ENCODE data around the gene CCAR1.
"Not testable (repeated sequence)": the region's sequence is repeated elsewhere in the genome, so short reads cannot be mapped to it uniquely, and the experiment has no call there.

Gene CCAR1, protein sequence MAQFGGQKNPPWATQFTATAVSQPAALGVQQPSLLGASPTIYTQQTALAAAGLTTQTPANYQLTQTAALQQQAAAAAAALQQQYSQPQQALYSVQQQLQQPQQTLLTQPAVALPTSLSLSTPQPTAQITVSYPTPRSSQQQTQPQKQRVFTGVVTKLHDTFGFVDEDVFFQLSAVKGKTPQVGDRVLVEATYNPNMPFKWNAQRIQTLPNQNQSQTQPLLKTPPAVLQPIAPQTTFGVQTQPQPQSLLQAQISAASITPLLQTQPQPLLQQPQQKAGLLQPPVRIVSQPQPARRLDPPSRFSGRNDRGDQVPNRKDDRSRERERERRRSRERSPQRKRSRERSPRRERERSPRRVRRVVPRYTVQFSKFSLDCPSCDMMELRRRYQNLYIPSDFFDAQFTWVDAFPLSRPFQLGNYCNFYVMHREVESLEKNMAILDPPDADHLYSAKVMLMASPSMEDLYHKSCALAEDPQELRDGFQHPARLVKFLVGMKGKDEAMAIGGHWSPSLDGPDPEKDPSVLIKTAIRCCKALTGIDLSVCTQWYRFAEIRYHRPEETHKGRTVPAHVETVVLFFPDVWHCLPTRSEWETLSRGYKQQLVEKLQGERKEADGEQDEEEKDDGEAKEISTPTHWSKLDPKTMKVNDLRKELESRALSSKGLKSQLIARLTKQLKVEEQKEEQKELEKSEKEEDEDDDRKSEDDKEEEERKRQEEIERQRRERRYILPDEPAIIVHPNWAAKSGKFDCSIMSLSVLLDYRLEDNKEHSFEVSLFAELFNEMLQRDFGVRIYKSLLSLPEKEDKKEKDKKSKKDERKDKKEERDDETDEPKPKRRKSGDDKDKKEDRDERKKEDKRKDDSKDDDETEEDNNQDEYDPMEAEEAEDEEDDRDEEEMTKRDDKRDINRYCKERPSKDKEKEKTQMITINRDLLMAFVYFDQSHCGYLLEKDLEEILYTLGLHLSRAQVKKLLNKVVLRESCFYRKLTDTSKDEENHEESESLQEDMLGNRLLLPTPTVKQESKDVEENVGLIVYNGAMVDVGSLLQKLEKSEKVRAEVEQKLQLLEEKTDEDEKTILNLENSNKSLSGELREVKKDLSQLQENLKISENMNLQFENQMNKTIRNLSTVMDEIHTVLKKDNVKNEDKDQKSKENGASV

GRCh38 chr10:68720793-68721672 is at the start of gene CCAR1:
TSS of gene CCAR1 (plus strand) at chr10:68721239. CDS start at chr10:68722505, 1,266 bp downstream.
- peak; percentile 93 for DNase-seq

DNA sequence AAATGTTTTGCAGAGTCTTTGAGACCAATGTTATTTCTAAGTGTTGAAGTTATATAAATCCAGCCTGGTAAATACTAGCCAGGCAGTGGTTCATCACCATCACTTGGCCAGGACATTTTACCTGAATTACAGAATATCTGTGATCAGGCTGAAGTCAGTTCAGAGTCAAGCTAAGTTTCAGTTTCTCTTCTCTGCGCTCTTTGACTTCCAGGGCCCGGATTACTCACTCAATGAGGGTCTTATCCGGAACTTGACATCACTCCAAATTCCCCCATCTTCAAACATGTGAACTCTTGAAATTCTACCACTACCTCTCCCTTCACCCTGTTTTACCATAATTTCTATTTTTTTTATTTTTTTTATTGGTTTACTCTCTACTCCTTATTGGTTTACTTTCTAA is 36.6 kb upstream of the CCAR1 start:
- no peak for DNase-seq

DNA sequence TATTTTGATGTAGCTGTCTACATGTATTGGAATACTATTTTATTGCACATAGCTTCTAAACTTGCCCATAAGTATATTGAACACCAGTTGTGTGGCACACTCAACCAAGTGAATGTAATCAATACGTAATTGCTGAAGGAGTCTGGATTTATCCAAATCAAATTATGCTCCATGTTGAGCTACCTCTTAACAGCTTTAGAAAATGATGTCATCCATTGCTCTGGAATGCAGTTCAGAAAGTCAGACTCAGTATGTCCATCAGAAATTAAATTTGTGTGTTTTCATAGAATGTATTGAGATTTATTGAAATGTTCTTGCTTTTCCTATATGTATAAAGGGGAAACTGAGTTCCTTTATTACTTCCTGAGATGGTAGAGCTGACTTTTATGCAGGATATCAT is 25.0 kb upstream of the CCAR1 start:
- DNase-seq, result no peak

- DNase-seq, result no peak
Measured at GRCh38 chr10:68697106-68697505, 23.9 kb upstream of the CCAR1 start.

DNA sequence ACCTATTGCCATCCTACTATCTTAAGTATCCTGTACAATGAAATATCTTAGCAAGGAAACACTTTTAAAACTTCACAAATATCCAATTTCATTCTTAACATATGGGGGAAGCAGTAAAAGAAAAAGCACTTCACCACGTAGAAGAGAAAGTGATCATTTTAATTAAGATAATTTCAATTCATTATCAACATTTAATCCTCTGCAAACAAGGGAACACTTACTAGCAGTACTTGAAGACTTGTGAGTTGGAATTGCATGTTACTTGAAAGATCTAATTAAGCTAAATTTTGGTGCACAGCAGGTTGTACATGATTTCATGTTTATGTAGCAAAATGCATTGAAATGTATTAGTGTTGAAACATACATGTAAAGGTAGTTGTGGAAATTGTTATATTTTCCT is 20.8 kb upstream of the CCAR1 start:
- DNase-seq, result peak; percentile 1

GRCh38 chr10:68705548-68705947 is 15.5 kb upstream of the CCAR1 start:
- DNase-seq, result no peak

- DNase-seq, result not testable (repeated sequence)
Measured at GRCh38 chr10:68708987-68709386, 12.1 kb upstream of the CCAR1 start.

DNA sequence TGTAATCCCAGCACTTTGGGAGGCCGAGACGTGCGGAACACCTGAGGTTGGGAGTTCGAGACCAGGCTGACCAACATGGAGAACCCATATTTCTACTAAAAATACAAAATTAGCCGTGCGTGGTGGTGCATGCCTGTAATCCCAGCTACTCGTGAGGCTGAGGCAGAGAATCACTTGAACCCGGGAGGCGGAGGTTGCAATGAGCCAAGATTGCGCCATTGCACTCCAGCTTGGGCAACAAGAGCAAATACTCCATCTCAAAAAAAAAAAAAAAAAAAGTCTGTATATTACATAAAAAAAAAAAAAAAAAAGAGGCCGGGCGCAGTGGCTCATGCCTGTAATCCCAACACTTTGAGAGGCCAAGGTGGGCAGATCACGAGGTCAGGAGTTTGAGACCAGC is 8.0 kb upstream of the CCAR1 start:
- DNase-seq, result not testable (repeated sequence)

- DNase-seq, result no peak
Measured at GRCh38 chr10:68717435-68717834, 3.6 kb upstream of the CCAR1 start.

DNA sequence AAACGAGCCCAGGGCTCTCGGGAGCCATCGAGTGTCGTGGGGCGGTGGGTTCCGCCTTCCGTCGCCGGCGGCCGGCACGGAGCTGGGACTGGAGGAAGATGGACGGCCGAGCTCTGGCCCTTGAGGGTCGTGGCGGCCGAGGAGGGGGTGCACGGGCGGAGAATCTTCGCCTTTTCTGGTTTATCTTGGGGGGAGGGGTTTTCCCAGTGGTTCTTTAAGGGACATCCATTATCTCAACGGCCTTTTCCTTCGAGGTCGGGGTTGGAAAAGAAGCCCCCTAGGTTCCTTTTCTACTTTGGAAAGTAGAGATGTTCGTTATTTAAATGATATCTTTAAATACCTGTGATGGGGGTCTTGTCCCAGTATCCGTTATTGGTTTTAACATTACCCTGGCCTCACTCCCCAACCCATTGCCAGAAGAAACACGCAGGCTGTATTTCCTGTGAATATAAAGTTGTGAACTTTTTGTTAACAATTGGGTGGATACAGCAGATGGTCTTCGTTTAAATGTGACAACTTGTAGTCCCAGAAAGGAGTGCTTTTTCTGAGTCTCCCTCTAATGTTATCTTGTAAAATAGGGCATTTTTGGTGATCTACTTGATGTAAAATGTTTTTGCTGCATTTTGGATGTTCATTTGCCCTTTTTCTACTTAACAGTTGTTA is 765 bp downstream of the CCAR1 start:
- no peak for DNase-seq

DNA sequence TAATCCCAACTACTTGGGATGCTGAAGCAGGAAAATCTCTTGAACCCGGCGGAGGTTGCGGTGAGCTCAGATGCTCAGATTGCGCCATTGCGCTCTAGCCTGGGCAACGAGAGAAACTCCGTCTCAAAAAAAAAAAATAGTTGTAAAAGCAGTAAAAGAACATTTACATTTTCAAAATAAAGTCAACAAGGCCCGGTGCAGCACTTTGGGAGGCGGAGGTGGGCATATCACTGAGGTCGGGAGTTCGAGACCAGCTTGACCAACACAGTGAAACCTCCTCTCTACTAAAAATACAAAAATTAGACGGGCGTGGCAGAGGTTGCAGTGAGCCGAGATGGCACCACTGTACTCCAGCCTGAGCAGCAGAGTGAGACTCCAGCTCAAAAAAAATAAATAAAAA is 4.0 kb downstream of the CCAR1 start:
- no peak for DNase-seq

- no peak for DNase-seq
Measured at GRCh38 chr10:68727146-68727545, 6.1 kb downstream of the CCAR1 start.

DNA sequence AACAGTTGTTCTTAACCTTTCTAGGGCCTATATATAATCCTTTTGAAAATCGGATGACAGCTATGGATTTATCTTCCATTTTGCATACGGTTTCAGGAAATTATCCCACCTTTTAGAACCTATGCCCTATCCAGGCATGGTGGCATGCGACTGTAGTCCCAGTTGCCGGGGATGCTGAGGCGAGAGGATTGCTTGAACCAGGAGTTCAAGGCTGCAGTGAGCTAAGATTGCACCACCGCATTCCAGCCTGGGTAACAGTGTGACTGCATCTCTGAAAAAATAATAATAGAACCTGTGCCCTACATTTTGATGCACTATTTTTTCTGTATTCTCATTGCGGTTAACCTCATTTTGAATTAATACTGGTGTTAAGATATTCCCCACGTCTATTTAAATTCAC is 11.6 kb downstream of the CCAR1 start:
- DNase-seq, result no peak

DNA sequence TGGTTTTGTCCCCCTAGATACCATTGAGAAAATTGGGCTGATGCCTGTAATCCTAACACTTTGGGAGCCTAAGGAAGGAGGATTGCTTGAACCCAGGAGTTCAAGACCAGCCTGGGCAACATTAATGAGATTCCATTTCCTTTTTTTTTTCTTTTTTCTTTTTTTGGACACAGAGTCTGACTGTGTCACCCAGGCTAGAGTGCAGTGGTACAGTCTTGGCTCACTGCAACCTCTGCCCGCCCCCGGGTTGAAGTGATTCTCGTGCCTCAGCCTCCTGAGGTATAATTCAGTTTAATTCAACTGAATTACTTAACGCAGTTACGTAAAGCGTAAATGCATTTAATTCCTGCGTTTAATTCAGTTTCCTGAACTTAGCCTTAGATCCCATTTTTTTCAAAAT is 13.3 kb downstream of the CCAR1 start:
- DNase-seq, result no peak

GRCh38 chr10:68735119-68735518 is 14.1 kb downstream of the CCAR1 start:
- DNase-seq, result no peak

DNA sequence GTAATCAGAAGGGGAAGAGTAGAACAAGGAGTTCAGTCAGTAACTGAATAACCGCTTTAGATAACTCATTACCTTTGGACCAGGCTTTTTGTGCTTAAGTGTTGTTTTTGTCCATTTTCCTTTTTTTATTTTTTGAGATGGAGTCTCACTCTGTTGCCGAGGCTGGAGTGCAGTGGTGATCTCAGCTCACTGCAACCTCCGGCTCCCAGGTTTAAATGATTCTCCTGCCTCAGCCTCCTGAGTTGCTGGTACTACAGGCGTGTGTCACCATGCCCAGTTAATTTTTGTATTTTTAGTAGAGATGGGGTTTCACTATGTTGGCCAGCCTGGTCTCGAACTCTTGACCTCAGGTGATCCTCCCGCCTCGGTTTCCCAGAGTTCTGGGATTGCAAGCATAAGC is 14.7 kb downstream of the CCAR1 start:
- not testable (repeated sequence) for DNase-seq

DNA sequence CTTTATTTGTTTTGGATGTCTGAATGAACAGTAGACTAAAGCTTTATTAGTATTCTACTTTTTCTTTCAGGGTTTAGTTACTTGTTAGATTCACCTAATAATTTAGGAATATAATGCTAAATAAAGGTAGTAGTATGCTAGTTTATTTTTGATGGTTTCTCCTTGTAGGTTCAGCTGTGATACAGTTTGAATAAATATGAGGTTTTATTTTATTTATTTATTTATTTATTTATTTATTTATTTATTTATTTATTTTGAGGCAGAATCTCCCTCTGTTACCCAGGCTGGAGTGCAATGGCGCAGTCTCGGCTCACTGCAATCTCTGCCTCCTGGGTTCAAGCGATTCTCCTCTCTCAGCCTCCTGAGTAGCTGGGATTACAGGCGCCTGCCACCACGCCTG is 19.6 kb downstream of the CCAR1 start:
- DNase-seq, result not testable (repeated sequence)

- DNase-seq, result no peak
Measured at GRCh38 chr10:68742397-68742796, 21.4 kb downstream of the CCAR1 start.

GRCh38 chr10:68752711-68753350 is 31.8 kb downstream of the CCAR1 start:
- no peak for DNase-seq

DNA sequence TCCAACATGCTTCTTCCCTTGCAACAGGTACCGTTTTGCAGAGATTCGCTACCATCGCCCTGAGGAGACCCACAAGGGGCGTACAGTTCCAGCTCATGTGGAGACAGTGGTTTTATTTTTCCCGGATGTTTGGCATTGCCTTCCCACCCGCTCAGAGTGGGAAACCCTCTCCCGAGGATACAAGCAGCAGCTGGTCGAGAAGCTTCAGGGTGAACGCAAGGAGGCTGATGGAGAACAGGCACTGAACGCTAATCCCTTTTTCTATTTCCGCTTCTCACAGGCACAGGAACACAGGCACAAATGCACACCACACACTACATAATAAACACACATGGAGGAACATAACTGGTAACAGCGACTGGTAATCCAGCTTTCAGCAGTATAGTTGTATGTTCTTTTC is 35.2 kb downstream of the CCAR1 start:
- DNase-seq, result no peak

- no peak for DNase-seq
Measured at GRCh38 chr10:68756766-68757165, 35.7 kb downstream of the CCAR1 start.

Measured in NCI-H1105 treated with DMSO at 0.1 percent for 48 hours (cell line).